T-helper 1 cell (primary cell): ENCODE results near the gene MYO10.
"Not testable (repeated sequence)": the region's sequence is repeated elsewhere in the genome, so short reads cannot be mapped to it uniquely, and the experiment has no call there.

Experiments used
- DNase-seq, 5 donors: peaks; one replicate each; pipeline ENCODE4 v3.0.0-alpha.2; 2012 to 2020

MYO10 gene

DNA sequence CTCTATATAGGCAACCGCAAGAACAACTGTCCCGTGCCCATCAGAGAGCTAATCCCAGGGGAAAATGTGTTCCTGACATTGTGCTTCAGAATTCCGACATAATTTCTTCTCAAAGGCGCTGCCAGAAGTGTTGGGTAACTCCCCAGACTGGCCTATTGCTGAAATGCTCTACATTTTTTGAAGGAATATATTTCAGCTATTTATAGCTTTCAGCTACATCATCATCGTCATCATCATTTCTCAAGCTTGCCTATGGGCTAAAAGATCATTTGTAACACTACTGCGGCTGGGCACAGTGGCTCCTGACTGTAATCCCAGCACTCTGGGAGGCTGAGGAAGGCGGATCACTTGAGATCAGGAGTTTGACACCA lies 49.7 kb downstream of the MYO10 start:
- no peak for DNase-seq

DNA sequence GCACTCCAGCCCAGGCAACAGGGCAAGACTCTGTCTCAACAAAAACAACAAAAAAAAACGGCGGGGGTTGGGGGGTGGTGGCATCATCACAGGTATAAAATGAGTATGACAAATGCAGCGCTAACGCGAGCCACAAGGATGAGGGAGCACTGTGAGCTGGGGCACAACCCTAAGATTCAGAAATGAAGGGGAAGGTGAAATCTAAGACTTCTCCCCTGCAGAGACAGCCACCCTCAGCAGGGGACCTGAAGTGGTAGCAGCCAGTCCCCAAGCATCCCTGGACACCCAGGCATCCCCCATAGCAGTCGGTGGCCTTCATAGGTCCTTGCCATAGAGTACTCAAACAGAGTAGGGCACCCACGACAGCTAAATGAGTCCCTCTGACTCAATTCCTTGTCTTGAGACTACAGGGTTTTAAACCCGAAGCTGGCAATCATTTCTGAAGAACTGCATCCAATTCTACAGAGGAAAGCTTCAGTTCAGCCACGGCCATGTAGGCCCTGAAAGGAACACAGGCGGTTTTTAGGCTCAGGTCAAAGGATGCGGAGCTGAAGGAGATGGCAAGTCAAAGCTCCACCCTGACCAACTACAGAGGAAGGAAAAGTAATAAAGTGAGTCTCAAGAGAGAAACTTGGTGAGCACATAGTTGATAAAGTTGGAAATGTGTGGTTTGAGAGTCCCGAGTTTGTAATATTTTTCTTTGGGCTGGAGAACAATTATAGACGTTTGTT lies 50.3 kb downstream of the MYO10 start:
- no peak for DNase-seq

GRCh38 chr5:16884595-16884994 lies 51.5 kb downstream of the MYO10 start:
- no peak for DNase-seq

DNA sequence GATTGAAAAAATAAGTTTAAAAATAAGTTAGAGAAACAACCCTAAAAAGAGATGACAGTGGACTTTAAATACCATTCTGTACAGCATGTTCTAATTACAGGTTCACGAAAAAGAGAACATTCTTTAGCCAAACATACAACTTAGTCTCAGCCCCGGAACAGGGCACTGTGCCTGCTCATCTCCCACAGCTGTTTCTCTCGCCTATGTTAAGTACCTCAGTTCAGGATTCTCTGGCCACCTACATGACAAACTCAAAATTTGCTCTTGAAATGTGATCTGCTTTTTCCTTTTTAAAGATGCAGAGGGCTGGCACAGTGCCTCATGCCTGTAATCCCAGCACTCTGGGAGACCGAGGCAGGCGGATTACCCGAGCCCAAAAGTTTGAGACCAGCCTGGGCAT lies 52.3 kb downstream of the MYO10 start:
- DNase-seq, result no peak

DNA sequence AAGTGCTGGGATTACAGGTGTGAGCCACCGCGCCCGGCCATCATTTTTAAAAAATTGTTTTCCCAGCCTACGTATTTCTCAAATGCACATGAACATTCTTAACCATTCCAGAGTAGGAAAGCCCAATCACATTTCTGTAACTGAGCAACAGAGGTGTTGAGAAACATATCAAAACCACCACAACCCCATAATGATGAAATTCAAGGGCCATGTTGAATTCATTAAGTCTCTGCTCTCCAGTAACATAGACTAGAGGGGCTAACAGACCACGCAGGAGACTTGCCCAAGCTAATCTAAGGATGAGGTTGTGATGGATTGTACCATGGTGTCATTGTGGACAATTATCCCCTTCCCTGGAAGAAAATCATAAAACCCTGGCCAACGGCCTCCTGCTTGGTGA lies 52.9 kb downstream of the MYO10 start:
- DNase-seq, result no peak

- DNase-seq, result no peak
Measured at GRCh38 chr5:16881251-16881650, 54.8 kb downstream of the MYO10 start.

DNA sequence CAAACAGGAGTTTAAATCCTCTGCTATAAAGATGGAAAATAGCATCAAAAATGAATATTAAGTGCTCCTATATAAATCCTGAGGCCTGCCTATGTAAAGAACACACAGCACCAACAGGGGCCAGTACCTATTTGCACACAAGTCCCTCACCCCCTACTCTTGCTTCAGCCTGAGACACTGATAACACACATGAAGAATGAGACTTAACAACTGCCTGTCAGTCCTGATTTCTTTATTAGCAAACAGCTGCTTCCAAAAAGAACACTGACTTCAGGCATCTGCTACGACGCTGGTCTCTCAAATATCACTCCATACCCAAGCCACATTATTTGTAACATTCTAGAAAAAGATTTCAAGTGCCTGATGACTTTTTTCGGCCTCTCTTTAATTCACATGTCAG lies 55.5 kb downstream of the MYO10 start:
- no peak for DNase-seq

- no peak for DNase-seq
Measured at GRCh38 chr5:16879650-16880049, 56.4 kb downstream of the MYO10 start.

DNA sequence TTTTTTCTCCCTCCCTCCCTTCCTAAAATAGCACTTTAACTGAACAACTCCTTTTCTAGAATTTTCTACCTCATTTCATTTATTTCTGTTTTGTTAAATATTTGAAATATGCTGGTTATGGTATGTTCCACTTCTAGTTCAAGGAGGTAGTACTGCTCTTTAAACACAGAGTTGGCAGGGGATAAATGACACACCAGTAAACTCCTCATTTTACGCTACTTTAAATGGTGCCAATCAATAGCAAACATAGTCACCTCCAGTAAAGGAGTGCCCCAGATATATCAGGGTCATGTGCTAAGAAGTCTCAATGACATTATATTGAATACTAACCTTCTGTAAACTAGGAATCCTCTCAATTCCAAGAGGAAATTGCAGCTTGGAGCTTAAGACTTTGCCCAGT lies 56.9 kb downstream of the MYO10 start:
- DNase-seq, result no peak

GRCh38 chr5:16877267-16877935 lies 58.7 kb downstream of the MYO10 start:
- DNase-seq, result no peak

GRCh38 chr5:16874424-16874823 lies 61.7 kb downstream of the MYO10 start:
- DNase-seq, result not testable (repeated sequence)

DNA sequence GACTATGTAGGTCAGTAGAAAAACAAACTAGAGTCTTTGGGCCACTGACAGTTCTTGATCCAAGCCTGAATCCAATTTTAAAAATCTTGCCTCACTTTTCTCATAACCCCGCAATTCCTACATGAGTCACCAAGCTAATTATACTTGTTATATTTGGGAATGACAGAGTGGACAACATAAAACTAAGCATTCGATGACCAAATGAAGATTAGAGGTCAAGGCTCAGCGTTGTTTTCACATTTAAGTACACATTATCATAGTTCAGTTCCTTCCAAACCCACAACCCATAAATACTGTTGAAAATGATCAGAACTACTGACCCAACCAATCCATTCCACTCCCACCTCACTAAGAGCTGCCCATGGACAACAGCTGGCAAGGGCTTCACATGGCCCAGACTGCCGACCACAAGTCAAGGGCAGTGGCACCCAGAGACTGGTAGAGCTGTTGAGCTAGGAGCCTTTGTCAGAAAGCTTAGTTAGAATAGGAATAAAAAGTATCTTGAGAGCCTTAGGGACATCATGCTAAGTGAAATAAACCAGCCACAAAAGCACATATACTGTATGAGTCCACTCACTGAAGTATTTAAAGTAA lies 64.2 kb downstream of the MYO10 start:
- no peak for DNase-seq

DNA sequence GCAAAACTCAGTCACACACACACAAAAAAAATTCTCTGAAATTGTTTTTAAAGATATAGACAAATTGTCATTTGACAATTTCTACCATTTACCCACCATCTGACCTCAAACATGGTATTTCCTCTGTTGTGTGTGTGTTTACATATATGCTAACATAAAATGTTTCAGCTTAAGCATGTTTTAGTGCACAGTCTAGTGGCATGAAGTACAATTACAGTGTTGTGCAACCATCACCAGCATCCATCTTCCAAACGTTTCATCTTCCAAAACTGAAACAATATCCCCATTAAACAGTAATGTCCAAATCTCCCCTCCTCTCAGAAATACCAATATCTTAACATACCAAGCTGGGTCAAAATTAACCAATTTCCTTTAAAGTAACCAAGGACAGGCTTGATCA lies 65.2 kb downstream of the MYO10 start:
- DNase-seq, result no peak

GRCh38 chr5:16869821-16870796 lies 66.0 kb downstream of the MYO10 start:
- DNase-seq, result no peak

DNA sequence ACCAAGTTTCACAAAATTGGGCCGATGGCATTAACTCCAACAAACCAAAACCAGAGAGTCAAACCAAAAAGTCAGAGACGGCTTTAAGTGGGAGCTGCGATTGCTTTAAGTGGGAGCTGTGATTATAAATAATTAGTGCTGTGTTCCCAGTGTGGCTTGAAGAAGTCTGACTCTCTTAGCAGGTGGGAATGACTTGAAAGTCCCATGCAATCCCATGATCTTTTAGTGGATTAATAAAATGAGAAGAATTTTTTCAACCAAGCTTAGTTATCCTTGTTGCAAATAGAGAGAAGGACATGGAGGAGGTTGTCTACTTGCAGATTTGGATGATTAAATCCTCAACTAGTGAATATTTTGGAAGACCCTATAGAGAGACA lies 68.5 kb downstream of the MYO10 start:
- DNase-seq, result no peak

GRCh38 chr5:16866795-16867576 lies 69.1 kb downstream of the MYO10 start:
- no peak for DNase-seq

GRCh38 chr5:16866273-16866672 lies 69.8 kb downstream of the MYO10 start:
- DNase-seq, result no peak

- DNase-seq, result no peak
Measured at GRCh38 chr5:16865151-16865550, 70.9 kb downstream of the MYO10 start.

GRCh38 chr5:16864631-16865131 lies 71.4 kb downstream of the MYO10 start:
- no peak for DNase-seq

GRCh38 chr5:16863469-16863946 lies 72.6 kb downstream of the MYO10 start:
- no peak for DNase-seq

DNA sequence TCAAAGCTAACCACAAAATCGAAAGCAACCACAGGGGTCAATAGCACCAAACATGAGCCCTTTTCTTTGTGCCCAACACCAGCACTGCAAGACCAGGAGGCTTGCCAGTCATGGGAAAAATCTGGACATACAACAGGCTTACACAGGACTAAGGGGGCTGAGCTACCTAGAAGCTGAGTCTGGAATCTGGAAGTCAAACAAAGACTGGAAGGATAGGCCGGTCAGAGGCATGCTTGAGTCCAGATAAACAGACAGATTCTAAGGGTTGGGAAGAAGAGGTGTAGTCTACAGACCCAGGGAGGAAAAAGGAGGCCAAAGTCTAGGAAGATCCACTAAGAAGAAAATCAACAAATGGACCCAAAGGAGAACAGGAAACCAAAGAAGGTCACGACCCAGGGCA lies 73.3 kb downstream of the MYO10 start:
- no peak for DNase-seq

DNA sequence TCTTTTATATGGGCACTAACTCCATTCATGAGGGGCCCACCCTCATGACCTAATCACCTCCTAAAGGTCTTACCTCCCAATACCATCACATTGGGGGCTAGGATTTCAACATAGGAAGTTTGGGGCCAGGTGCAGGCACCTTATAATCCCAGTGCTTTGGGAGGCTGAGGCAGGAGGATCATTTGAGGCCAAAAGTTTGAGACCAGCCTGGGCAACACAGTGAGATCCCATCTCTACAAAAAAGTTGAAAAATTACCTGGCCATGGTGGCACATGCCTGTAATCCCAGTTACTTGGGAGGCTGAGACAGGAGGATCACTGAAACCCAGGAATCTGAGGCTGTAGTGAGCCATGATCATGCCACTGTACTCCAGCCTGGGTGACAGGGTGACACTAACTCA lies 76.7 kb downstream of the MYO10 start:
- no peak for DNase-seq
